NCI-H2196 (cell line): ENCODE measurements around the gene CLEC4E.
"Not testable (repeated sequence)": the region's sequence is repeated elsewhere in the genome, so short reads cannot be mapped to it uniquely, and the experiment has no call there.

Experiments used
- DNase-seq: peaks from one replicate; lab custom pipeline; 2025; ENCODE audit not compliant: unreplicated experiment; lab: John Stamatoyannopoulos, UW

CLEC4E gene

GRCh38 chr12:8541562-8541961, 857 bp upstream of the CLEC4E start:
- no peak for DNase-seq

- not testable (repeated sequence) for DNase-seq
These were observed 2.9 kb downstream of the CLEC4E start for GRCh38 chr12:8537820-8538219.

GRCh38 chr12:8532045-8532444, 8.7 kb downstream of the CLEC4E start:
- DNase-seq, result no peak

- no peak for DNase-seq
These were observed 13.2 kb downstream of the CLEC4E start for GRCh38 chr12:8527250-8528130.

GRCh38 chr12:8519171-8519570, 21.5 kb downstream of the CLEC4E start:
- no peak for DNase-seq

GRCh38 chr12:8517971-8518370, 22.7 kb downstream of the CLEC4E start:
- no peak for DNase-seq

GRCh38 chr12:8513256-8513655, 27.4 kb downstream of the CLEC4E start, which contains the start of gene CLEC4D:
TSS of gene CLEC4D (plus strand) at chr12:8513503. CDS start at chr12:8513733, 230 bp downstream.
- no peak for DNase-seq

- DNase-seq, result no peak
These were observed 31.5 kb downstream of the CLEC4E start for GRCh38 chr12:8508910-8509841.

GRCh38 chr12:8508223-8508622, 32.5 kb downstream of the CLEC4E start:
- DNase-seq, result no peak

- DNase-seq, result no peak
These were observed 33.1 kb downstream of the CLEC4E start for GRCh38 chr12:8507596-8507995.

GRCh38 chr12:8504351-8504750, 36.4 kb downstream of the CLEC4E start:
- no peak for DNase-seq

GRCh38 chr12:8501720-8502119, 39.0 kb downstream of the CLEC4E start:
- no peak for DNase-seq

- no peak for DNase-seq
These were observed 41.1 kb downstream of the CLEC4E start for GRCh38 chr12:8499616-8500015.

- DNase-seq, result not testable (repeated sequence)
These were observed 44.6 kb downstream of the CLEC4E start for GRCh38 chr12:8496074-8496473.

GRCh38 chr12:8495671-8496070, 45.0 kb downstream of the CLEC4E start:
- not testable (repeated sequence) for DNase-seq

GRCh38 chr12:8493084-8493483, 47.6 kb downstream of the CLEC4E start:
- no peak for DNase-seq

- no peak for DNase-seq
These were observed 48.8 kb downstream of the CLEC4E start for GRCh38 chr12:8491646-8492530.
